ENCODE results near the gene CD226.

GRCh38 chr18:69853051-69853450 lies 94.6 kb downstream of the CD226 start:
- TF ChIP-seq EZH2 (IDR thresholded peaks at IDR 0.05) (no peak), POLR2AphosphoS5 (IDR thresholded peaks at IDR 0.05; ENCODE audit: borderline replicate concordance, low read depth, low read length) (no peak)
